CD4-positive, alpha-beta T cell treated with Interleukin-17A for 4 hours (primary cell): ENCODE data around the gene CHRM4.

Experiments
- DNase-seq: peaks from one replicate; pipeline ENCODE4 v3.0.0-alpha.2; 2020; ENCODE audit warnings: mixed read lengths

Gene CHRM4

GRCh38 chr11:46402957-46403902, 11.7 kb upstream of the CHRM4 start:
- no peak for DNase-seq

GRCh38 chr11:46397526-46397925, 6.0 kb upstream of the CHRM4 start:
- no peak for DNase-seq

GRCh38 chr11:46393759-46394158, 2.2 kb upstream of the CHRM4 start:
- DNase-seq, result no peak

GRCh38 chr11:46393231-46393616, 1.6 kb upstream of the CHRM4 start:
- no peak for DNase-seq

- DNase-seq, result peak; percentile 82
Measured at GRCh38 chr11:46392421-46393230, 1.1 kb upstream of the CHRM4 start.

GRCh38 chr11:46391186-46391577, 394 bp downstream of the CHRM4 start:
- no peak for DNase-seq

- DNase-seq, result no peak
Measured at GRCh38 chr11:46390331-46391171, 1.0 kb downstream of the CHRM4 start.

GRCh38 chr11:46389450-46390330, 1.9 kb downstream of the CHRM4 start:
- DNase-seq, result peak; percentile 51

GRCh38 chr11:46388619-46389449, 2.7 kb downstream of the CHRM4 start:
- no peak for DNase-seq

GRCh38 chr11:46387919-46388618, 3.5 kb downstream of the CHRM4 start:
- no peak for DNase-seq

- DNase-seq, result no peak
Measured at GRCh38 chr11:46387456-46387855, 4.1 kb downstream of the CHRM4 start.

GRCh38 chr11:46386674-46387073, 4.9 kb downstream of the CHRM4 start:
- no peak for DNase-seq

- DNase-seq, result no peak
Measured at GRCh38 chr11:46386005-46386578, 5.5 kb downstream of the CHRM4 start.

- DNase-seq, result no peak
Measured at GRCh38 chr11:46385169-46386004, 6.2 kb downstream of the CHRM4 start.

- no peak for DNase-seq
Measured at GRCh38 chr11:46383974-46384701, 7.4 kb downstream of the CHRM4 start.

GRCh38 chr11:46383404-46383758, 8.2 kb downstream of the CHRM4 start:
- no peak for DNase-seq

GRCh38 chr11:46382646-46383403, 8.8 kb downstream of the CHRM4 start:
- DNase-seq, result no peak
